ENCODE measurements around the gene SCMH1. TPM values are rescaled to one million over a fixed set of nuclear protein-coding genes. Genes with fewer than 3 reads are reported as not detected.

Gene SCMH1
- total RNA-seq, 1 experiment from 2014 or later = 16.5 TPM

DNA sequence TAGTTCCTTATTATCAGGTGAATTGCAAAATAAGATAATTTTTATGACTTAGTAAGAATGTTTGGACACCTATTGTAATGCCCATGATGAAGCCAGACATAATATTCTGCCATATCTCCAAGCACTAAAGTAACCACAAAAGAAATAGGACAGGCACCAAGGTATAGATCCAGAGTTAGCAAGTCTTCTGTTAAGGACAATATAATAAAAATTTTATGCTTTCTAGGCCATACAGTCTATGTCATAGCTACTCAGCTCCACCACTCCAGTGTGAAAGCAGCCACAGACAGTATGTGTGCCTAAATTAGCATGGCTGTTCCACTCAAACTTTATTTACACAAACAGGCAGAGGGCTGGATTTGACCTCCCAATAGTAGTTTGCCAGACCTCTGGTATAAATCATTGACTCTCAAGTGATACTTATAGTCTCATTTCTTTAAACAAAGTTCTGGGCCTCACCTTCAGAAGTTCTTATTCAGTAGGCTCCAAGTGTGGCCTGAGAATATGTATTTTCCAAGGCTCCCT is 88.3 kb downstream of the SCMH1 start:
- H3K4me3 Mint-ChIP-seq = no peak overlapping the region
- no peak for DNase-seq
- H3K18ac ChIP-seq (ENCODE audit: insufficient read length, low read depth, low read length) = no peak overlapping the region
- no peak overlapping the region for H3K14ac ChIP-seq (ENCODE audit: insufficient read depth, low read length)
- H3K27ac ChIP-seq (ENCODE audit: insufficient read length, low read depth, low read length) = no peak overlapping the region
- H3T11ph ChIP-seq (ENCODE audit: low read length) = no peak overlapping the region
- no peaks in the 10 kb centered on the region for H3K23me2 ChIP-seq (ENCODE audit: insufficient read length, low read depth, low read length, poor library complexity, severe bottlenecking)
- H2AFZ ChIP-seq (ENCODE audit: low read length) = no peak overlapping the region
- no peak overlapping the region for H2BK12ac ChIP-seq (ENCODE audit: insufficient read length, low read depth, low read length)
- H3K9ac ChIP-seq (ENCODE audit: extremely low read depth, insufficient read length, low read length) = no peak overlapping the region
- TF ChIP-seq, protein P1, sequence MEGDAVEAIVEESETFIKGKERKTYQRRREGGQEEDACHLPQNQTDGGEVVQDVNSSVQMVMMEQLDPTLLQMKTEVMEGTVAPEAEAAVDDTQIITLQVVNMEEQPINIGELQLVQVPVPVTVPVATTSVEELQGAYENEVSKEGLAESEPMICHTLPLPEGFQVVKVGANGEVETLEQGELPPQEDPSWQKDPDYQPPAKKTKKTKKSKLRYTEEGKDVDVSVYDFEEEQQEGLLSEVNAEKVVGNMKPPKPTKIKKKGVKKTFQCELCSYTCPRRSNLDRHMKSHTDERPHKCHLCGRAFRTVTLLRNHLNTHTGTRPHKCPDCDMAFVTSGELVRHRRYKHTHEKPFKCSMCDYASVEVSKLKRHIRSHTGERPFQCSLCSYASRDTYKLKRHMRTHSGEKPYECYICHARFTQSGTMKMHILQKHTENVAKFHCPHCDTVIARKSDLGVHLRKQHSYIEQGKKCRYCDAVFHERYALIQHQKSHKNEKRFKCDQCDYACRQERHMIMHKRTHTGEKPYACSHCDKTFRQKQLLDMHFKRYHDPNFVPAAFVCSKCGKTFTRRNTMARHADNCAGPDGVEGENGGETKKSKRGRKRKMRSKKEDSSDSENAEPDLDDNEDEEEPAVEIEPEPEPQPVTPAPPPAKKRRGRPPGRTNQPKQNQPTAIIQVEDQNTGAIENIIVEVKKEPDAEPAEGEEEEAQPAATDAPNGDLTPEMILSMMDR (conservative IDR thresholded peaks at IDR 0.05) = no peak
- no peak overlapping the region for H3K4me2 ChIP-seq (ENCODE audit: insufficient read depth, insufficient read length, low read length)
- no peak overlapping the region for H2BK20ac ChIP-seq (ENCODE audit: low read depth, low read length, poor library complexity, severe bottlenecking)
- no peak overlapping the region for H2BK120ac ChIP-seq (ENCODE audit: low read depth, low read length, poor library complexity, severe bottlenecking)
- no peak overlapping the region for H3K56ac ChIP-seq (ENCODE audit: insufficient read length, low read depth, low read length)
- H3K79me2 ChIP-seq (ENCODE audit: insufficient read depth, low read length) = no peaks in the 10 kb centered on the region
- no peak overlapping the region for H2AK5ac ChIP-seq (ENCODE audit: insufficient read length, low read length)
- peaks cover 7 to 13% (median 11%) of the 10 kb centered on the region in 3 experiments; a peak in 6 of 7 replicates for H3K36me3 Mint-ChIP-seq (ENCODE audit: insufficient read depth in 1 of 3, low read depth in 3 of 3)
- no peaks in the 10 kb centered on the region for H3K27me3 Mint-ChIP-seq (ENCODE audit: low read depth)
- H3K4ac ChIP-seq (ENCODE audit: low read depth, low read length) = no peak overlapping the region
- no peaks in the 10 kb centered on the region for H3K9me3 ChIP-seq (ENCODE audit: control insufficient read depth, low read depth, low read length)
- H4K8ac ChIP-seq (replicated peaks; ENCODE audit: insufficient read length, low read depth, low read length) = no peak overlapping the region
- H3K4me1 ChIP-seq (ENCODE audit: insufficient read depth, low read length) = no peaks in the 10 kb centered on the region
- no peaks in the 10 kb centered on the region for H3K79me1 ChIP-seq (ENCODE audit: insufficient read depth, low read depth, low read length, poor library complexity, severe bottlenecking)
- H3K23ac ChIP-seq (ENCODE audit: insufficient read length, low read depth, low read length) = no peak overlapping the region
- H4K5ac ChIP-seq (ENCODE audit: insufficient read length, low read depth, low read length) = no peak overlapping the region
- H3K9me3 Mint-ChIP-seq = peaks cover 0 to 3% of the 10 kb centered on the region in 2 experiments; a peak in 1 of 5 replicates
- H2BK5ac ChIP-seq (ENCODE audit: insufficient read length, low read length) = no peak overlapping the region
- no peaks in the 10 kb centered on the region for H3K27me3 ChIP-seq (ENCODE audit: insufficient read depth, low read length)
- no peak overlapping the region for H4K91ac ChIP-seq (ENCODE audit: insufficient read length, low read depth, low read length)
- peaks cover 0 to 3% of the 10 kb centered on the region in 2 experiments; a peak in 2 of 4 replicates for H3K4me1 Mint-ChIP-seq
- no peak overlapping the region for H3K27ac Mint-ChIP-seq
- H4K20me1 ChIP-seq (ENCODE audit: control insufficient read depth, insufficient read depth, insufficient read length) = no peaks in the 10 kb centered on the region
- no peak overlapping the region for H2BK15ac ChIP-seq (ENCODE audit: low read depth, low read length)

All from H9 (cell line).